Measurements from ENCODE around the gene SLC1A2.

DNA sequence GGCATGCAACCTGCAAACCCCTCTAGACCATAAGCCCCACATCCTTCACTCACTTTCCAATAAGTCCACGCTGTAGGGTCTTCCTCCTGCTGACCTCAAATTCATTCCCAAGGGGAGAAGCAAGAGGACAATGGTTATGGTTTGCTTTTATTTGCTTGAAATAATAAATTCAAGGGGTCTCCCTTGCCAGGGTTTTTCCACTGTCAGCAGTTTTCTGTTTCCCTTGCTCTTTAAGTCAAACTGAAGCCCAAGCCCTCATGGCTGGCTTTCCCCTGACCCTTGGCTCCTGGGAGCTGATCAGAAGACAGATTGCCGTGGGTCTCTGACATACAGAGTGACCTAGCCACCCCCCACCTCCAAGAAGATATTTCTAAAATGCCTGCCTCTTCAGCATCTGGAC is 3.9 kb downstream of the SLC1A2 start:
- TF ChIP-seq, protein P1, sequence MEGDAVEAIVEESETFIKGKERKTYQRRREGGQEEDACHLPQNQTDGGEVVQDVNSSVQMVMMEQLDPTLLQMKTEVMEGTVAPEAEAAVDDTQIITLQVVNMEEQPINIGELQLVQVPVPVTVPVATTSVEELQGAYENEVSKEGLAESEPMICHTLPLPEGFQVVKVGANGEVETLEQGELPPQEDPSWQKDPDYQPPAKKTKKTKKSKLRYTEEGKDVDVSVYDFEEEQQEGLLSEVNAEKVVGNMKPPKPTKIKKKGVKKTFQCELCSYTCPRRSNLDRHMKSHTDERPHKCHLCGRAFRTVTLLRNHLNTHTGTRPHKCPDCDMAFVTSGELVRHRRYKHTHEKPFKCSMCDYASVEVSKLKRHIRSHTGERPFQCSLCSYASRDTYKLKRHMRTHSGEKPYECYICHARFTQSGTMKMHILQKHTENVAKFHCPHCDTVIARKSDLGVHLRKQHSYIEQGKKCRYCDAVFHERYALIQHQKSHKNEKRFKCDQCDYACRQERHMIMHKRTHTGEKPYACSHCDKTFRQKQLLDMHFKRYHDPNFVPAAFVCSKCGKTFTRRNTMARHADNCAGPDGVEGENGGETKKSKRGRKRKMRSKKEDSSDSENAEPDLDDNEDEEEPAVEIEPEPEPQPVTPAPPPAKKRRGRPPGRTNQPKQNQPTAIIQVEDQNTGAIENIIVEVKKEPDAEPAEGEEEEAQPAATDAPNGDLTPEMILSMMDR (IDR thresholded peaks at IDR 0.05; ENCODE audit: insufficient read depth, low read length, poor library complexity, severe bottlenecking), result no peak
- TF ChIP-seq EZH2phosphoT487 (conservative IDR thresholded peaks at IDR 0.05; ENCODE audit: low read length), result no peak
